Hepatocyte (in vitro differentiated cells): ENCODE results near the gene TBC1D3B. TPM values are rescaled to one million over a fixed set of nuclear protein-coding genes. Genes with fewer than 3 reads are reported as not detected.

Experiments used
- DNase-seq: peaks from one replicate; pipeline ENCODE4 v3.0.0-alpha.2; 2016; ENCODE audit warnings: low spot score
- H2AFZ ChIP-seq: fragments of 200-600 bp; sonication (generic); 2 replicates; pipeline ENCODE4 v1.6.0; 2016; ENCODE audit warnings: antibody characterized with exemption, mild to moderate bottlenecking
- H3K27ac ChIP-seq: fragments of 200-600 bp; sonication (generic); 2 replicates; pipeline ENCODE4 v1.5.1; 2016; ENCODE audit warnings: mild to moderate bottlenecking
- H3K27me3 ChIP-seq: fragments of 200-600 bp; sonication (generic); 2 replicates; pipeline ENCODE4 v1.6.1; 2016
- H3K36me3 ChIP-seq: fragments of 200-600 bp; sonication (generic); replicated peaks from 2 replicates; pipeline ENCODE4 v1.5.1; 2016; ENCODE audit warnings: low read depth; ENCODE audit not compliant: insufficient read depth
- H3K4me1 ChIP-seq: fragments of 200-600 bp; sonication (generic); 2 replicates; pipeline ENCODE4 v1.5.1; 2016; ENCODE audit warnings: mild to moderate bottlenecking, moderate library complexity; ENCODE audit not compliant: insufficient read depth
- H3K4me2 ChIP-seq: fragments of 200-600 bp; sonication (generic); 2 replicates; pipeline ENCODE4 v1.6.0; 2016
- H3K4me3 ChIP-seq: fragments of 200-600 bp; sonication (generic); 2 replicates; pipeline ENCODE4 v1.5.1; 2016; ENCODE audit warnings: mild to moderate bottlenecking
- H3K79me2 ChIP-seq: fragments of 200-600 bp; sonication (generic); 2 replicates; pipeline ENCODE4 v1.6.0; 2017; ENCODE audit warnings: mild to moderate bottlenecking
- H3K9me2 ChIP-seq: fragments of 200-600 bp; sonication (generic); replicated peaks from 2 replicates; pipeline ENCODE4 v1.6.0; 2017; ENCODE audit warnings: mild to moderate bottlenecking; ENCODE audit not compliant: insufficient read depth
- H3K9me3 ChIP-seq: fragments of 200-600 bp; sonication (generic); 2 replicates; pipeline ENCODE4 v1.5.1; 2016; ENCODE audit warnings: low read depth, mild to moderate bottlenecking
- H4K20me1 ChIP-seq: fragments of 200-600 bp; sonication (generic); 2 replicates; pipeline ENCODE4 v1.6.0; 2016; ENCODE audit warnings: mild to moderate bottlenecking; ENCODE audit not compliant: insufficient read depth, poor library complexity, severe bottlenecking
- EZH2 ChIP-seq: fragments of 200-600 bp; sonication (generic); IDR thresholded peaks from 2 replicates; pipeline ENCODE4 v1.6.1; 2016; ENCODE audit warnings: antibody characterized with exemption, mild to moderate bottlenecking, borderline replicate concordance
- EZH2phosphoT487 ChIP-seq: fragments of 200-600 bp; sonication (generic); IDR thresholded peaks from one replicate; pipeline ENCODE4 v1.6.1; 2018; ENCODE audit warnings: antibody characterized with exemption, mild to moderate bottlenecking, low read depth, moderate library complexity; ENCODE audit not compliant: unreplicated experiment, severe bottlenecking
- WGBS: methylation state at CpG from one replicate; pipeline ENCODE4 v1.1.6; 2016; ENCODE audit warnings: low lambda C conversion rate; ENCODE audit errors: missing lambda C conversion rate; 5-methylcytosine and 5-hydroxymethylcytosine counted together
- polyA plus RNA-seq: library from polyadenylated mRNA; unstranded; fragments of >200 nt; fragmentation: Nextera tagmentation; extraction: Ambion mirVana; gene quantifications from 2 replicates; pipeline ENCODE4 v1.2.1, GENCODE V29; 2016
- total RNA-seq: library from RNA; depleted of rRNA; stranded (reverse); fragments of >200 nt; gene quantifications from 2 replicates; pipeline ENCODE4 v1.2.3, GENCODE V29; 2014
- TF ChIP-seq, protein P1 (sequence below): fragments of 200-600 bp; sonication (generic); IDR thresholded peaks from 2 replicates; pipeline ENCODE4 v1.5.1; 2016; ENCODE audit warnings: antibody characterized with exemption, mild to moderate bottlenecking; ENCODE audit not compliant: poor library complexity

TBC1D3B gene
- total and polyA plus RNA-seq, 2 experiments from 2014 or later = 4.7 TPM; not detected in 1

- Histone ChIP-seq H3K4me2 (no peak overlapping the region), H3K9me3 (no peaks in the 10 kb centered on the region), H3K27ac (peak overlapping the region; percentile 68), H2AFZ (no peak overlapping the region), H3K4me3 (no peak overlapping the region), H3K36me3 (no peaks in the 10 kb centered on the region), H3K9me2 (no peaks in the 10 kb centered on the region), H3K79me2 (no peaks in the 10 kb centered on the region), H3K4me1 (peaks cover 10% of the 10 kb centered on the region), H3K27me3 (no peaks in the 10 kb centered on the region), H4K20me1 (no peaks in the 10 kb centered on the region)
- TF ChIP-seq EZH2phosphoT487 = no peak
- TF ChIP-seq, protein P1, sequence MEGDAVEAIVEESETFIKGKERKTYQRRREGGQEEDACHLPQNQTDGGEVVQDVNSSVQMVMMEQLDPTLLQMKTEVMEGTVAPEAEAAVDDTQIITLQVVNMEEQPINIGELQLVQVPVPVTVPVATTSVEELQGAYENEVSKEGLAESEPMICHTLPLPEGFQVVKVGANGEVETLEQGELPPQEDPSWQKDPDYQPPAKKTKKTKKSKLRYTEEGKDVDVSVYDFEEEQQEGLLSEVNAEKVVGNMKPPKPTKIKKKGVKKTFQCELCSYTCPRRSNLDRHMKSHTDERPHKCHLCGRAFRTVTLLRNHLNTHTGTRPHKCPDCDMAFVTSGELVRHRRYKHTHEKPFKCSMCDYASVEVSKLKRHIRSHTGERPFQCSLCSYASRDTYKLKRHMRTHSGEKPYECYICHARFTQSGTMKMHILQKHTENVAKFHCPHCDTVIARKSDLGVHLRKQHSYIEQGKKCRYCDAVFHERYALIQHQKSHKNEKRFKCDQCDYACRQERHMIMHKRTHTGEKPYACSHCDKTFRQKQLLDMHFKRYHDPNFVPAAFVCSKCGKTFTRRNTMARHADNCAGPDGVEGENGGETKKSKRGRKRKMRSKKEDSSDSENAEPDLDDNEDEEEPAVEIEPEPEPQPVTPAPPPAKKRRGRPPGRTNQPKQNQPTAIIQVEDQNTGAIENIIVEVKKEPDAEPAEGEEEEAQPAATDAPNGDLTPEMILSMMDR = no peak
- no peak for TF ChIP-seq EZH2
- WGBS = 74% methylated on average over 1 of the region's 1 CpG
- no peak for DNase-seq
Observed at GRCh38 chr17:36136439-36136838, 40.0 kb downstream of the TBC1D3B start.

GRCh38 chr17:36136036-36136435 lies 40.4 kb downstream of the TBC1D3B start:
- H3K79me2 ChIP-seq = no peaks in the 10 kb centered on the region
- 67% methylated on average over 1 of the region's 1 CpG for WGBS
- H2AFZ ChIP-seq = no peak overlapping the region
- no peaks in the 10 kb centered on the region for H3K36me3 ChIP-seq
- H4K20me1 ChIP-seq = no peaks in the 10 kb centered on the region
- no peaks in the 10 kb centered on the region for H3K27me3 ChIP-seq
- DNase-seq = peak; percentile 46
- no peak overlapping the region for H3K4me3 ChIP-seq
- no peaks in the 10 kb centered on the region for H3K9me3 ChIP-seq
- H3K9me2 ChIP-seq = no peaks in the 10 kb centered on the region
- peaks cover 10% of the 10 kb centered on the region for H3K4me1 ChIP-seq
- no peak overlapping the region for H3K4me2 ChIP-seq
- TF ChIP-seq, protein P1 = no peak
- TF ChIP-seq EZH2phosphoT487 (no peak), EZH2 (no peak)
- peak overlapping the region; percentile 68 for H3K27ac ChIP-seq

DNA sequence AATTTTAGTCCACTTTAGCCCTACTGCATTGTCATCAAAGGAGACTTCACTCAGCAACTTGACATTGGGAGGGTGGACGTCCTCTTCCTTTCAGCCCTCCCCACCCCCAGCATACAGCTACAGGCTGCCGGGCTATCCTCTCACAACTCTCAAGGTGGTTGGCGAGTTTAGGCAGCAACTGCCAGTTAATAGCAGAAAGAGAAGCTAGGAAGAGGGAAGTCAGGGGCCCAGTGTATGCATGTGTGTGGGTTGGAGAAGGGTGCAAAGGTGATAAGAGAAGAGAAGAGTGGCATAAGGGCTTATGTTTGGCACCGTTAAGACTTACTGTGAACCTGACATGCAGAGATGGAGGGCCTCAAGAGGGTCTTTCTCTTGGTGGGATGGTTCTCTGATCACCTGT lies 41.0 kb downstream of the TBC1D3B start:
- Histone ChIP-seq H4K20me1 (no peaks in the 10 kb centered on the region), H3K9me2 (no peaks in the 10 kb centered on the region), H3K79me2 (no peaks in the 10 kb centered on the region), H2AFZ (no peak overlapping the region), H3K4me3 (no peak overlapping the region), H3K4me1 (peaks cover 10% of the 10 kb centered on the region), H3K36me3 (no peaks in the 10 kb centered on the region), H3K9me3 (no peaks in the 10 kb centered on the region), H3K27me3 (no peaks in the 10 kb centered on the region), H3K27ac (no peak overlapping the region), H3K4me2 (no peak overlapping the region)
- TF ChIP-seq, protein P1 = no peak
- TF ChIP-seq EZH2 (no peak), EZH2phosphoT487 (no peak)
- WGBS = 83% methylated on average over 4 of the region's 4 CpGs
- no peak for DNase-seq
